Activated CD4-positive, alpha-beta T cell treated with anti-CD3 and anti-CD28 coated beads, Interleukin-2, amount 50 U/mL, for 24 hours (primary cell): ENCODE data around the gene MYO16.
"Not testable (repeated sequence)": the region's sequence is repeated elsewhere in the genome, so short reads cannot be mapped to it uniquely, and the experiment has no call there.

Experiments
- DNase-seq, 2 donors: peaks; one replicate each; pipeline ENCODE4 v3.0.0-alpha.2; 2020; ENCODE audit warnings: low read depth in 1 of 2, low spot score in 1 of 2

Gene MYO16

DNA sequence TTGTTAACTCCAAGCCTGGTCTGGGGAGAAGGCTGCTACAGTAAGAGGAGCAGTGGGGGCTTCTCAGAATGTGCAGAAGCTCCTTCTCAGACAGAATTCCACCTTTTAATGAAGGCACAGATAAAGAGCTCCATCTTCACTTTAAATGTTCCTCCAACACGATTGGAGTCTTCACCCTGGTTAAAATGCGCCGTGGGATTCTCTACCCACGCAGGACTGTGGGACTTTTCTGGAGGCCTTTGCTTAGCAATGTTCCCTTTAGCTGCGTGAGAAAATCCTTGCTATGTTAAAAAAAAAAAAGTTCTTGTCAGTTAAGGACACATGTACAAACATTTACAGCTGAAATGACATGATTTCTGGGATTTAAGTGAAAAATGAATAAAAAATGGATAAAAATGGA lies 546.3 kb downstream of the MYO16 start:
- no peak for DNase-seq

DNA sequence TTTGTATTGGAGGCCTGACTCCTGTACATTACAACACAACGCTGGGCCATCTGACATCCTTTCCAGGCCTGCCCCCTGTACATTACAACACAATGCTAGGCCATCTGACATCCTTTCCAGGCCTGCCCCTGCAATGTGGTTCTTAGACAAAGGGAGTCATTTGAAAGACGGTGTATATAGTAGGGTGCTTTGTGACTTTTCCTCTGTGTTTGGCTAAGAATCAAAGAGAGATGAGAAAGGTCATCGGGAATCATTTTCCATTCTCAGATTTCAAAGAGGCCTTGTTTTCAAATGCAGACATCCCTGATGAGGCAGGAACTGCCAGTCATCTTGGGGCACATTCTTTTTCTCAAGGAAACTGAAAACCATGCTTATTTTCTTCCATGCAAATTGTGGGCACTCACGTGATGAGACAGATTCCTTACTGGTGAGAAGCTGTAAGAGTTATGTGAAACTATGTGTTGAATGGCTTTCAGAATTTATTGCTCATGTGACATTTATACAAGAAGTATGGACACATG lies 551.6 kb downstream of the MYO16 start:
- DNase-seq: no peak

DNA sequence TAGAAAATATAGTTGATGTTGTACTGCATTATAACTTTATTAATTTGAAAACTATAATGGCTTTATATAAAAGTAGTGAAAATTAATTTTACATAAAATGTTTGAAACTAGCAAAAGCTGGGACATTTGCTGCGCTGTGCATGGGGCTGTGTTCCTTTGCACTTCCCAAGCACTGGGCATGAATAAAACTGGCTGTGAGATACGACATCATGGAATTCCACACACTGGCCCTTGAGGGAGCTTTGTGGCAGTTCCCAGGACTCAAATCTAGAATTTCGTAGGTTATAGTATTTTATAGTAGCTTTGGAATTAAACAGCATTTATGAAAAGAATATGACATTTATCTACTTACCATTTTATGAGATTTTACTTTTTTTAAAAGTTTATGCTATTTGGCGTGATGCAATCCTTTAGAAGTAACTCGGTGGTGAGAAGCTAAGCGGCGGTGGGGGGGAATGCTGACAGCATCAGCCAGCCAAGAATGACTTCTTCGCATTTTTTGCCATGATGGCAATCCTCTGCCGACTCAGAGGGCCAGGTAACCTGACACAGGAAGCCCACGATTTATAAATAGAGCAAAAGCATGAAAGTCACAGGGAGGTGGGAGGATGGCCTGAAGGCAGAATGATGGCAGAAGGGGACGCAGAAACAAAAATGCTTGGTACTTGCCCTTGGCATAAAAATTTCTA lies 553.5 kb downstream of the MYO16 start:
- DNase-seq: no peak

DNA sequence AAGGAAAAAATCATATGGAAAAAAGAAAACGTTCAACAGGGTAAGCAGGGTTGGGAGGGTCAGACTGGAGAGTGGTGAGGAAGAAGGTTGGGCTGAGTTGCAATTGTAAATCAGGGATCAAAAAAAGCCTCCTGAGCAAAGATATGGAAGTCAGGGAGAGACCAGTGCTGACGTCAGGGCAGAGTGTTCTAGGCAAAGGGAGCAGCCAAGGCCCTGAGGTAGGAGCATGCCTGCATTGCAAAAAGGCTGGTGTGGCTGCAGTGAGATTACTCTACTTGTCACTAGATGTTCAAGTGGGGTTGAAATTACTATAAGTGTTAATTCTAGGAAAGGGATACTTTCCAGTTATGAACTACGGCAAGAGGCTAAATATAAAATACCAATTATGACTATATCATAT lies 562.0 kb downstream of the MYO16 start:
- no peak for DNase-seq

DNA sequence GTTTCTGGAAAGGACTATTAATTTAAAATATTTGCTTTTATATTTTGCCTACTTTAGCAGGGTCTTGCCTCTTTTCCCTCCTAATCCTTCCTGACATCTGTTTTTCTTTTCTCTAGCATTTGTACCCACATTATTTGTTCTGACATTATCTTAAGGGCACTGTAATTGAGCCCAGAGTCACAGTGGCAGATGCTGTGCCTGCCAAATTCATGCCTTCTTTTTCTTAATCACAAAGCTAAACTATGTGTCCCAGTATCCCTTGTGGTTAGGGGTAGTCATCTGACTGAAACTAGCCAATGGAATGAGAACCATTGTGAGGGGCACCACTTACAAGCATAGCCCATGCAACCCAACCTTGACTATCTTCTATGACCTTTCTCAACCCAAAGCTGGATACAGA lies 562.9 kb downstream of the MYO16 start:
- no peak for DNase-seq

DNA sequence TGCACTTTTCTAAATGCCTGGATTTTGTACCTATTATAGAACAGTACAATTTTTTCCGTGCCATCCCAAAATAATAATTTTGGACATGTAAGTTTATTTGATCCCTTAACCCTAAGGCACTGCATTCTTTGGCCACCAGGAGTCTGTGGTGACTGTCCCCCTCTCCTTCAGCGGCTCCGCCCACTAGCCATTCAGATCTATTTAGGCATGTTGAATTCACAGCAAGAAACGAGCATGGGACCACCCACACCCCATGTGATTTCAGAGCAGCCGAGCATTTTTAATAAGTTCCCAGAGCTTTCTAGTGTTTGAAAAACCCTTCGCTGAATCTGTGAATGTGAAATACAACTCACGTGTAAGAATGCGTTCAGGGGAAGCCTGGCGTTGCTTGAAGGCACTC lies 567.5 kb downstream of the MYO16 start:
- no peak for DNase-seq

DNA sequence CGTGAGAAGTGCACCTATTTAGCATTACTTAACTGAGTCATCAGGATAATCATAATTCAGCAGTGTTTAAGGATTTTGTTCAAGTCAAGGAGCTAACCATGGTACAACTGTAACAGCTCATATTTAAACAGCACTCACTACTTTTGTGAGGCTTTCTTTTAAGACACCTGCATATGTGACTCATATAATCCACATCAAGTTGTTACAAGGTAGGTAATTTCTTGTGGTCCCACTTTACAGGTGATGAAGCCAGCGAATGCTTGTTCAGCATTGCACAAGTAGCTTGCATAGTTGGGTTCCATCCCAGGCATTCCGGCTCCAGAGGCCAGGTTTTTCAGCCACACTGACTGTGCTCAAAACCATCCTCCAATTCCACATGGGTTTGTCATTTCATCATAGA lies 569.2 kb downstream of the MYO16 start:
- no peak for DNase-seq

DNA sequence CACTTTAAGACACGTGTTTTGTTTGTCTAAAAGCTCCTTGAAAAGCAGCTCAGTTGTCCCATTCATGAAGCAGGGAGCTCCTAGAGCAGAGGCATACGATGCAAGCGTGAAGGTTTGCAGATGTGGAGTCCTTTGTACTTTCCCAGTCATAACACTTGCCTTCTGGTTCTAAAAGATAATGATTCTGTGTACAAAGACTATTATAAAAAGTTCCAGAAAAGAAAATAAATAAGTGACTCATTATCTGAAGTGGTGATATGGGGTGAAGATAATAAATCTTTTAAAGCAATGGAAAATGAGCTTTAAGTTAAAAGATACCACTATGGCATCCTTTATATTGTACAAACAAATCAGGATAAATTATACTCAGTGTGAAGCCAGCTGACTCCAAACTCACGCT lies 569.9 kb downstream of the MYO16 start:
- no peak for DNase-seq

DNA sequence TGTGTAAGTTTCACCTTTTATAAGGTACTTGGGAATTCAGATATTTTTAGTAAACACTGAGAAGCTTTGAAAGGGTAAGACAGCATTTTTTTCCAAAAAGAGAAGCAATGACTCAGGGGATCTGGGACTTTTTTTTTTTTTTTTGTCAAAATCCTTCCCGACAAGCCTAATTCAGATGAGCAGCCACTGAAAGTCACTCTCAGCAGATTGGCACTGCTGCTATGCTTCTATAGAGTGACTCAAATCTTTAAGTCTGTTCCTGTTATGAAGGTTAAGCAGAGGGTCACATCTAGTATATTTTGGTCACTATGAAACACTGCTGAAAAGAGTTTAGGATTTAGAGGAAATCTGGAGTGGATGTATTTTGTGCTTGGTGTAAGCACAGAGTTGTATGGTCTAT lies 571.1 kb downstream of the MYO16 start:
- DNase-seq: no peak

DNA sequence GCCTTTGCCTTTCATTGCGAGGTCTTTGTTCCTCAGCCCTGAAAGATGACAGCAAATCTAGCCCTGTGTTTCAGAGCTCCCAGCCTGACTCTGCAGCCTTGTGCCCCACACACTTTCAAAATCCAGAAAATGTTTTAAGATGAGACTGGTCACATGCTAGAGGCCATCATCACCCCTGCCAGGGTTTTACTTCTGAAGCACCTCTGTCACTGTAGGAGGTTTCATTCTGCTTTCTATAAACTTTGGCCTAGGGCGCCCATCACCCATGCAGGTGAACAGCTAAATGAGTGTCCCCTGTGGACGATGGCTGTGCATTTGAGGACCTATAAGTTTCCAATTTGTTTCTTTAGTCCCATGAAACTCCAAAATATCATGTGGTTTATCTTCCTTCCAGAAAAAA lies 574.2 kb downstream of the MYO16 start:
- DNase-seq: no peak

DNA sequence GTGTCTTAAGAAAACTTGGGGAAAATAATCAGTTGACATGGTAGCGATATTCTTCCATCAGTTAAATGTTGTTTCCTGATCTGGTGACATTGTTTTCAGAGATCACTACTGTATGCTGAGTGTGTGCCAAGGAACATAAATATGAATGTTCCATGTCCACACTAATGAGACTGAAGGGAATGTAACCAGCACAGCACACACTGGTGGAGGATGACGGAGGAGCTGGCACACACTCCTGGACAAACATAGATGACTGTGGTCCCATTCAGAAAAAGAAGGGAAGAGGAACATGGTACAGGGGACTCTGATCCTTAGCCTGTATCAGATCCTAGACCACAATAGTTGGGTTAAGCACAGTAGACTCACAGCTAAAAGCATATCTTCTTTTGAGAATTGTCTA lies 574.8 kb downstream of the MYO16 start:
- no peak for DNase-seq

DNA sequence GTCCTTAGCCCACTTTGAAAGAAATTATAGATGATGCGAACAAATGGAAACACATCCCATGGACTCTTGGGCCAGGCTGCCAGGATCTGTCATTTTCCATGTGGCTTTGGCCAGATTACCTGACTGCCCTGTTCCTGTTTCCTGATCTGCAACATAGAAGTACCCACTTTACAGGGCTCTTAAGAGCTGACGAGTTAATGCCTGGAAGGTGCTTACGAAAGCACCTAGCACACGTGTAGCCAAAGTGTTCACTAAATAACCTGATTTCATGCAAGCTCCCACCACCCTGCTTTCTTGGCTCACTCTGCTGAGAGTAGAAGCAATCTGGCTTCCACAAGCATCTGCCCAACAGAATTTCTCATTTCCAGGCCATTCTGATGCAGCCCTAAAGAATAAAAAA lies 575.2 kb downstream of the MYO16 start:
- DNase-seq: no peak

DNA sequence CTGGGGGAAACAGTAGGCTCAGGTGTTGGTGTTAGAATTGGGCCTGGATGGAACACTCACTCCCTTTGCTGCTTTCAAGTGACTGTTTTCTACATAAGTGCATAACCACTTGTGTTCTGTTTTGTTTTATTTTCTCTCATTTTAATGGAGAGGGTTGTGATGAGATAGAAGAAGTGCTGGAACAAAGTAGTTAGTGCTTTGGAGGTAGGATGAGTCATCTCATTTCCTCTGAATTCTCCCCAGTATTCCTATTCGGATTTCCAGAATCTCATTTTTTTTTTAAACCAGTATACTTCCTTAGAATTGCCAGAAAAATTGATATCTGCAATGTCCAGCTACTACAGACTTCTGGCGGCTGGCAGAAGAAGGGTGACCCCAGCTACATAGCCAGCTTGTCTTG lies 575.9 kb downstream of the MYO16 start:
- no peak for DNase-seq

DNA sequence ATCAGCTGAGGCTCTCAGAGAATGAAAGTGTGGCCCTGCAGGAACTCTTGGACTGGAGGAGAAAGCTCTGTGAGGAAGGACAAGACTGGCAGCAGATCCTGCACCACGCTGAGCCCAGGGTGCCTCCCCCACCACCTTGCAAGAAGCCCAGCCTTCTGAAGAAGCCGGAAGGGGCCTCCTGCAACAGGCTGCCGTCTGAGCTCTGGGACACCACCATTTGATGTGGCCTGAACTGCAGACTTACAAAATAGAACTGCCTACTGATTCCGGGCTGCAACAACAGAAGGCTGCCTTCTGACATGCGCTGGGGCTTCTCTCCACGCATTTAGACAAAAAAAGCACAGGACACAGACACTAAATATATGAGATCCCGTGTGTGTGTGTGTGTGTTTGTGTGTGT lies 577.2 kb downstream of the MYO16 start:
- no peak for DNase-seq

DNA sequence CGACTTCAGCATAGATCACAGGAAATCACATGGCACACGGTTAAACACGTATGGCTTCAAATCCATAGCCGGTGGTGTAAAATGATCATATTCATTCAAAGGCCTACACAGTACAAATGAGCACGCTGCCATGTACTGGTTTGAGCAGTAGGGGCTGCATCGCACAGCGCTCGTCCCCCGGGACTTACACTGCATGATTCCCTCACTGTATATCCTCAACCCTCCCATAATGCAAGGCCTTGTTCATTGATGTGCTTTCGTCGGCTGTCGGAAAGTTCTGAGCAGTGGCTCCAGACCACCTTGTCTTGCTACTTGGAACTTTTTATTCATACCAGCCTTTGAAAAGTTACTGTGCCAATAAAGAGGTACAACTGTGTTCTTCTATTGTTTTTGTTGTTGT lies 578.2 kb downstream of the MYO16 start:
- DNase-seq: no peak

DNA sequence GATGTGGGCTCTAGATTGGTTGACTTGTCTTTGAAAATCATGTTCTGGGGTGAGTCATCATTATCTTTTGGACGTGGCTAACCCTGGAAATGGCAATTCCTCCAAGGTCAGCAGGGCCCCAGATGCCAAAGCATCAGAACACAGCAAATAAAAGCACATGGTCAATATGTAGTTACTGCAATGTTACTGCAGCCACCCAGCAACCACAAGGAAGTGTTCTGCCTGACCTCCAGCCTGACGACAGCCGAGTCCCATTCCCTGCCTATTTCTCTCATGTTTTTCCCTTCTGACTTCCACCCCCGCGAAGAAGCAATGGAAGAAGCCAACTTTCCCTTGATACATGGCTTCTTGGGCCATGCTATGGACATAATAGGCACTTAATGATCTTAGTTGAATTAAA lies 579.1 kb downstream of the MYO16 start:
- DNase-seq: no peak

DNA sequence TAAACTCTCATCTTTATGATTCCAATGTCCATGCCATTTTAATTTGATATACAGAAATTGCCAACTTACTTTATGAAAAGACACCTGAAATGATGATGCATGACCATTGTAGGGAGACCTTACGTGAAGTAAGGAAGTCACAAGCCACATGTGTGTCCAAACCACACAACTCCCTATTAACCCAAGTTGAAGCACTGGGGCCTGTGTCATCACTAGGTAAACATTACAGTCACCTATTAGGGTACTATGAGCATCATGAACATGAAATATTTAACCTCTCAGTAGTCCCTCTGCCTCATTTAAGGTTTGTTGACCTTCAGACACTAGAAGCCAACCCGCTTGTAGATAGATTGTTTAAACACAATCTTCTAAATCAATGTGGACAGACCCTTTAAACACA lies 580.1 kb downstream of the MYO16 start:
- no peak for DNase-seq

DNA sequence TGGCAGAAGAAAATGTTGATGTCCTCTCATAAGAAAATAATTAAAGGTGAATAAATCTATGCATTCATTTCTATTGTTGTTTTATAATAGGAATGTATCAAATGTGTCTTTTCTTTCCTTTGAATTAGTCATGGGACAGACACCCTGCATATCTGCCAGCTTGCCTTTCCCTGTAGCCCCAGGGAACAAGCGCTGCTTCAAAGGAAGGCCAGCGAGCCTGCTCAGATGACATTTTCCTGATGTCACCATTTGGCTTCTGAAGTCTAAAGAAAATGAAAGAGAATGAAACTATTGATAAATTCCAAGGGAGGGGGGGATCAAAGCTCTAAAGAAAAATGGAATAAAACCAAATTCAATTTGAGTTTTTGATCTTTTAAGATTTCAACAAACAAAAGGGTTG lies 582.2 kb downstream of the MYO16 start:
- no peak for DNase-seq

DNA sequence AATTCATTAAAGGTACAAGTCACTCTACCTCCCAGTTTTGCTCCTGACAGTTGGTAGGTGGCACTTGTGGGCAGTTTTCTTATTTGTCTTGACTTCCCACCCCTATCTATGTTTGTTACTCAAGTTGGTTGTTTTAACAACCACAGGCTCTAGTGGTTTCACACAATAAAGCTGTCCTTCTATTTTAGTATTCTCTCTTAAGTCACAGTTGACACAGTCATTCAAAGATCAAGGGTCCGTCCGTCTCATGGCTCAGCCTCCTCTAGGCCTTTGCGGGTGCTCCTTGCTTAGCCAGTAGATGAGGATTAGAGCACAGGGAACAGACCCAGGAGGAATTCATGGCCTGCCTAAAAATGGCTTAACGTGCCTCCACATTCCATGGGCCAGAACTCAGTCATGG lies 583.2 kb downstream of the MYO16 start:
- no peak for DNase-seq

DNA sequence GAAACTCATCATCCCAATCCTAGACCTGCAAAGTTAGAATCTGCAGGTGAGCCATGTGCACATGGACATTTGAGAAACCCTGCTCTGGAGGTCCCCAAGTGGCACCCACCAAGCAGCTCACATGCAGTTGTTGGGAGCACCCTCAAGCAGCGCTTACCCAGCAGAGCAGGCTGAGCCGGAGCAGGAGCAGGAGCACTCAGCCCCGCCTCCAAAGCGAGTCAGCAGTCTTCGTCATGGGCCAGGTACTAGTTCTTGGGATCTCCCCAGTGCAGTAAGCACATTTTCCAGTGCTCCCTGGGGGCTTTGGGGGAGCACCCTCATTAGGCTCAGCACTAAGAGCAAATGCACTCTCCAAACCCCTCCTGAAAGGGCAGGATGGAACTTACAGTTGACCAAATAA lies 584.3 kb downstream of the MYO16 start:
- no peak for DNase-seq

DNA sequence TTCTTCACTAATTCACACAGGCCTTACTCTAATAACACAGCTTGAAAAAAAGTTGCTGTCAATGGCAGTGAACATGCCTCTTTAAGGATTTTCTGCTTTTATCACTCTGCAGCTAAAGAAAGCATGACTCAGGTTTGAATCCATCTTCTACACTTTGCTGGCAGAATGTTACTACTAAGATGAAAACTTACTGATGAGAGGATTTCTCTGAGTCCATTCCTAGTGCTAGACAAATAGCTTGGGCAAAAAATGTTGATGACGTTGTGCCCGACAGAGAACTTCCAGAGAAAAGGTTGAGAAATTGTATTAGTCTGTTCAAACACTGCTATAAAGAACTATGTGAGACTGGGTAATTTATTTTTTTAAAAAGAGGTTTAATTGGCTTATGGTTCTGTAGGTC lies 585.0 kb downstream of the MYO16 start:
- no peak for DNase-seq

DNA sequence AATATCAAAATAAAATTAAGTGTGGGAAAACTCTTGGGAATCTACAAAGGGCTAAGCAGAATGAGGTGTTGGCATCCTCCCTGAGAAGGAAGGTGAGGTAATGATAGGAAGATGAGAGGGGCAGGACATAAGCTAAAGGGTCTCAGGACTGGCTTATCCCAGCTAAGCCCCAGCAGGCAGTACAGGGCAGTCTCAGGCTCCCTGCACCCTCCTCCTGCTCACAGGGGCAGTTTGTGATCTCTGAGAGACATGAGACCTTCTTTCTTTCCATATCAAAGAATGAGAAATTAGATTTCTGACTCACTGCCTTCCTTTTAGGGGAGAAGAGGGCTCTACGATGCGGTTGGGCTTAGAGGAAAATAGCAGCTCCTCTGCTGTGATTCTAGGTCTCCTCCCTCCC lies 586.0 kb downstream of the MYO16 start:
- no peak for DNase-seq

DNA sequence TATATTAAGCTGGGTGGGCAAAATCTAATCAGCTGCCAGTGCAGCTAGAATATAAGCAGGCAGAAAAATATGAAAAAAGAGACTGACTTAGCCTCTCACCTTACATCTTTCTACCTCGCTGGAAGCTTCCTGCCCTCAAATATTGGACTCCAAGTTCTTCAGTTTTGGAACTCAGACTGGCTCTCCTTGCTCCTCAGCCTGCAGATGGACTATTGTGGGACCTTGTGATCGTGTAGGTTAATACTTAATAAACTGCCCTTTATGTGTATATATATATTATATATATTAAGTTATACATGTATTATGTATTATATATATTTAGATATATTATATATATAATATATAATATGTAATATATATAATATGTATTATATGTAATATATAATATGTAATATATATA lies 588.1 kb downstream of the MYO16 start:
- DNase-seq: not testable (repeated sequence)

DNA sequence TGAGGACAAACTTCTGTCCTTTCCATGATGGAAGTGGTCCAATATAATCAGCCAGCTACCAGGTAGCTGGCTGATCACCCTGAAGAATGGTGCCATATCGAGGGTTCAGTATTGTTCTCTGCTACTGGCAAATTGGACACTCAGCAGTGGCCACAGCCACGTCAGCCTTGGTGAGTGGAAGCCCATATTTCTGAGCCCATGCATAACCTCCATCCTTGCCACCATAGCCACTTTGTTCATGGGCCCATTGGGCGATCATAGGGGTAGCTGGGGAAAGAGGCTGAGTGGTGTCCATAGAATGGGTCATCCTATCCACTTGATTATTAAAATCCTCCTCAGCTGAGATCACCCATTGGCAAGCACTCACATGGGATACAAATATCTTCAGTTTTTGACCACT lies 591.2 kb downstream of the MYO16 start:
- DNase-seq: no peak
